H9 (cell line): ENCODE results near the gene VSTM2L. TPM values are rescaled to one million over a fixed set of nuclear protein-coding genes. Genes with fewer than 3 reads are reported as not detected.

Experiments
- DNase-seq: peaks from one replicate; pipeline ENCODE4 v3.0.0-alpha.2; 2017
- H2AFZ ChIP-seq: one replicate; pipeline ENCODE4 v1.6.1; 2013; ENCODE audit warnings: mild to moderate bottlenecking, low read length, control low read depth, moderate library complexity
- H2AK5ac ChIP-seq: 2 replicates; pipeline ENCODE4 v1.6.1; 2013; ENCODE audit warnings: low read length, control low read depth, mixed read lengths; ENCODE audit not compliant: insufficient read length
- H2BK120ac ChIP-seq: one replicate; pipeline ENCODE4 v1.6.1; 2013; ENCODE audit warnings: low read depth, mild to moderate bottlenecking, low read length, control low read depth, inconsistent platforms; ENCODE audit not compliant: poor library complexity, severe bottlenecking
- H2BK12ac ChIP-seq: 2 replicates; pipeline ENCODE4 v1.6.1; 2013; ENCODE audit warnings: low read length, control low read depth, mixed read lengths, low read depth; ENCODE audit not compliant: insufficient read length
- H2BK15ac ChIP-seq: 2 replicates; pipeline ENCODE4 v1.6.1; 2013; ENCODE audit warnings: low read depth, low read length, control low read depth
- H2BK20ac ChIP-seq: one replicate; pipeline ENCODE4 v1.6.1; 2013; ENCODE audit warnings: low read depth, mild to moderate bottlenecking, low read length, control low read depth, inconsistent platforms; ENCODE audit not compliant: poor library complexity, severe bottlenecking
- H2BK5ac ChIP-seq: 2 replicates; pipeline ENCODE4 v1.6.1; 2013; ENCODE audit warnings: low read length, control low read depth, mixed read lengths; ENCODE audit not compliant: insufficient read length
- H3K14ac ChIP-seq: 2 replicates; pipeline ENCODE4 v1.6.1; 2013; ENCODE audit warnings: low read length, control low read depth; ENCODE audit not compliant: insufficient read depth
- H3K18ac ChIP-seq: 2 replicates; pipeline ENCODE4 v1.6.1; 2013; ENCODE audit warnings: low read depth, mild to moderate bottlenecking, mixed read lengths, low read length, control low read depth; ENCODE audit not compliant: insufficient read length
- H3K23ac ChIP-seq: 2 replicates; pipeline ENCODE4 v1.6.1; 2013; ENCODE audit warnings: low read length, control low read depth, mixed read lengths, low read depth; ENCODE audit not compliant: insufficient read length
- H3K23me2 ChIP-seq: 2 replicates; pipeline ENCODE4 v1.6.1; 2013; ENCODE audit warnings: low read depth, mild to moderate bottlenecking, mixed read lengths, low read length, control low read depth; ENCODE audit not compliant: insufficient read length, poor library complexity, severe bottlenecking
- H3K27ac ChIP-seq: 2 replicates; pipeline ENCODE4 v1.5.1; 2013; ENCODE audit warnings: low read length, control low read depth, mixed read lengths, low read depth; ENCODE audit not compliant: insufficient read length
- H3K27me3 ChIP-seq: 2 replicates; pipeline ENCODE4 v1.6.1; 2013; ENCODE audit warnings: low read length, control low read depth, inconsistent platforms; ENCODE audit not compliant: insufficient read depth
- H3K4ac ChIP-seq: 2 replicates; pipeline ENCODE4 v1.6.1; 2013; ENCODE audit warnings: low read depth, mild to moderate bottlenecking, control low read depth, inconsistent platforms, low read length, moderate library complexity
- H3K4me1 ChIP-seq: 2 replicates; pipeline ENCODE4 v1.6.1; 2013; ENCODE audit warnings: low read length, control low read depth, inconsistent platforms; ENCODE audit not compliant: insufficient read depth
- H3K4me2 ChIP-seq: 2 replicates; pipeline ENCODE4 v1.6.1; 2013; ENCODE audit warnings: low read length, control low read depth, mixed read lengths; ENCODE audit not compliant: insufficient read length, insufficient read depth
- H3K56ac ChIP-seq: 2 replicates; pipeline ENCODE4 v1.6.1; 2013; ENCODE audit warnings: low read depth, mild to moderate bottlenecking, mixed read lengths, low read length, control low read depth; ENCODE audit not compliant: insufficient read length
- H3K79me1 ChIP-seq: 2 replicates; pipeline ENCODE4 v1.6.1; 2013; ENCODE audit warnings: low read depth, mild to moderate bottlenecking, moderate library complexity, low read length, control low read depth, inconsistent platforms; ENCODE audit not compliant: insufficient read depth, poor library complexity, severe bottlenecking
- H3K79me2 ChIP-seq: 2 replicates; pipeline ENCODE4 v1.6.1; 2013; ENCODE audit warnings: low read length, control low read depth, inconsistent platforms; ENCODE audit not compliant: insufficient read depth
- H3K9ac ChIP-seq: 2 replicates; pipeline ENCODE4 v1.6.1; 2013; ENCODE audit warnings: low read length, control low read depth, mixed read lengths; ENCODE audit not compliant: insufficient read length; ENCODE audit errors: extremely low read depth
- H3K9me3 ChIP-seq: one replicate; pipeline ENCODE4 v1.6.1; 2013; ENCODE audit warnings: low read depth, low read length, inconsistent platforms; ENCODE audit not compliant: control insufficient read depth
- H3T11ph ChIP-seq: one replicate; pipeline ENCODE4 v1.6.1; 2013; ENCODE audit warnings: mild to moderate bottlenecking, low read length, control low read depth, inconsistent platforms
- H4K20me1 ChIP-seq: one replicate; pipeline ENCODE4 v1.6.1; 2013; ENCODE audit not compliant: control insufficient read depth, insufficient read length, insufficient read depth
- H4K5ac ChIP-seq: 2 replicates; pipeline ENCODE4 v1.6.1; 2013; ENCODE audit warnings: low read depth, mild to moderate bottlenecking, mixed read lengths, low read length, control low read depth; ENCODE audit not compliant: insufficient read length
- H4K8ac ChIP-seq: replicated peaks from 2 replicates; pipeline ENCODE4 v1.6.1; 2013; ENCODE audit warnings: low read length, control low read depth, mixed read lengths, low read depth; ENCODE audit not compliant: insufficient read length
- H4K91ac ChIP-seq: 2 replicates; pipeline ENCODE4 v1.6.1; 2013; ENCODE audit warnings: low read depth, mild to moderate bottlenecking, moderate library complexity, mixed read lengths, low read length, control low read depth; ENCODE audit not compliant: insufficient read length
- H3K27ac Mint-ChIP-seq, 3 experiments: 2 replicates in 2 of 3; 3 replicates in 1 of 3; pipeline ENCODE4 v1.8.0; 2020 to 2021; ENCODE audit warnings: mixed read lengths in 3 of 3, mild to moderate bottlenecking in 1 of 3, moderate library complexity in 1 of 3
- H3K27me3 Mint-ChIP-seq: 2 replicates; pipeline ENCODE4 v1.8.0; 2021; ENCODE audit warnings: low read depth, mild to moderate bottlenecking, moderate library complexity, mixed read lengths
- H3K36me3 Mint-ChIP-seq, 3 experiments: 2 replicates in 2 of 3; 3 replicates in 1 of 3; pipeline ENCODE4 v1.8.0; 2020 to 2021; ENCODE audit warnings: low read depth in 3 of 3, mixed read lengths in 3 of 3; ENCODE audit not compliant: insufficient read depth in 1 of 3
- H3K4me1 Mint-ChIP-seq, 2 experiments: 2 replicates each; pipeline ENCODE4 v1.8.0; 2020; ENCODE audit warnings: mixed read lengths in 2 of 2
- H3K4me3 Mint-ChIP-seq, 2 experiments: 2 replicates in 1 of 2; 3 replicates in 1 of 2; pipeline ENCODE4 v1.8.0; 2020 to 2021; ENCODE audit warnings: mild to moderate bottlenecking in 2 of 2, mixed read lengths in 2 of 2, moderate library complexity in 1 of 2
- H3K9me3 Mint-ChIP-seq, 2 experiments: 2 replicates in 1 of 2; 3 replicates in 1 of 2; pipeline ENCODE4 v1.8.0; 2020; ENCODE audit warnings: mild to moderate bottlenecking in 2 of 2, mixed read lengths in 2 of 2, moderate library complexity in 1 of 2
- WGBS: extraction: QIAGEN DNeasy Blood & Tissue Kit; methylation state at CpG from one replicate; pipeline ENCODE4 v1.1.7; 2013; ENCODE audit warnings: missing lambda C conversion rate, low lambda C conversion rate, mixed read lengths; ENCODE audit not compliant: insufficient read length; ENCODE audit errors: extremely low coverage; 5-methylcytosine and 5-hydroxymethylcytosine counted together
- total RNA-seq: library from RNA; stranded (reverse); gene quantifications from 2 replicates; pipeline ENCODE4 v1.2.1, GENCODE V29; 2021
- TF ChIP-seq, protein P1 (sequence below): fragments of 200-600 bp; sonication (generic); conservative IDR thresholded peaks from 3 replicates; pipeline ENCODE4 v1.8.0; 2021; ENCODE audit warnings: antibody characterized with exemption, mild to moderate bottlenecking

The VSTM2L gene
- total RNA-seq, 1 experiment from 2014 or later: 2.1 TPM

- H3K9me3 ChIP-seq: no peaks in the 10 kb centered on the region
- H3K23me2 ChIP-seq: peaks cover 11% of the 10 kb centered on the region
- H2BK20ac ChIP-seq: no peak overlapping the region
- H2BK5ac ChIP-seq: no peak overlapping the region
- H4K91ac ChIP-seq: no peak overlapping the region
- peak overlapping the region; percentile 8 for H3K4me2 ChIP-seq
- H3K18ac ChIP-seq: no peak overlapping the region
- H3K4me1 ChIP-seq: peaks cover 8% of the 10 kb centered on the region; the same call in 1 of the 2 replicates
- no peaks in the 10 kb centered on the region for H3K9me3 Mint-ChIP-seq
- H3K27me3 ChIP-seq: no peaks in the 10 kb centered on the region; the same call in 1 of the 2 replicates
- H3K27me3 Mint-ChIP-seq: peaks cover 39% of the 10 kb centered on the region
- WGBS: no CpG with 5 or more reads among the region's 11 CpGs
- peak overlapping the region in 1 of 3 experiments; percentile 63; a peak in 2 of 7 replicates for H3K27ac Mint-ChIP-seq
- H3T11ph ChIP-seq: no peak overlapping the region
- H4K8ac ChIP-seq: no peak overlapping the region
- H3K56ac ChIP-seq: no peak overlapping the region
- H3K4me3 Mint-ChIP-seq: no peak overlapping the region
- H3K4me1 Mint-ChIP-seq: peaks cover 56 to 68% of the 10 kb centered on the region in 2 experiments
- H3K79me1 ChIP-seq: no peaks in the 10 kb centered on the region
- H2AFZ ChIP-seq: no peak overlapping the region
- H3K9ac ChIP-seq: no peak overlapping the region
- H4K20me1 ChIP-seq: no peaks in the 10 kb centered on the region
- no peak overlapping the region for H2BK120ac ChIP-seq
- H2BK15ac ChIP-seq: no peak overlapping the region
- DNase-seq: peak; percentile 87
- H3K23ac ChIP-seq: no peak overlapping the region
- H3K27ac ChIP-seq: no peak overlapping the region
- no peak overlapping the region for H4K5ac ChIP-seq
- H3K79me2 ChIP-seq: no peaks in the 10 kb centered on the region
- H3K36me3 Mint-ChIP-seq: no peaks in the 10 kb centered on the region
- TF ChIP-seq, protein P1, sequence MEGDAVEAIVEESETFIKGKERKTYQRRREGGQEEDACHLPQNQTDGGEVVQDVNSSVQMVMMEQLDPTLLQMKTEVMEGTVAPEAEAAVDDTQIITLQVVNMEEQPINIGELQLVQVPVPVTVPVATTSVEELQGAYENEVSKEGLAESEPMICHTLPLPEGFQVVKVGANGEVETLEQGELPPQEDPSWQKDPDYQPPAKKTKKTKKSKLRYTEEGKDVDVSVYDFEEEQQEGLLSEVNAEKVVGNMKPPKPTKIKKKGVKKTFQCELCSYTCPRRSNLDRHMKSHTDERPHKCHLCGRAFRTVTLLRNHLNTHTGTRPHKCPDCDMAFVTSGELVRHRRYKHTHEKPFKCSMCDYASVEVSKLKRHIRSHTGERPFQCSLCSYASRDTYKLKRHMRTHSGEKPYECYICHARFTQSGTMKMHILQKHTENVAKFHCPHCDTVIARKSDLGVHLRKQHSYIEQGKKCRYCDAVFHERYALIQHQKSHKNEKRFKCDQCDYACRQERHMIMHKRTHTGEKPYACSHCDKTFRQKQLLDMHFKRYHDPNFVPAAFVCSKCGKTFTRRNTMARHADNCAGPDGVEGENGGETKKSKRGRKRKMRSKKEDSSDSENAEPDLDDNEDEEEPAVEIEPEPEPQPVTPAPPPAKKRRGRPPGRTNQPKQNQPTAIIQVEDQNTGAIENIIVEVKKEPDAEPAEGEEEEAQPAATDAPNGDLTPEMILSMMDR: no peak
- H2AK5ac ChIP-seq: no peak overlapping the region
- H3K4ac ChIP-seq: no peak overlapping the region
- peak overlapping the region; percentile 33; the same call in 1 of the 2 replicates for H3K14ac ChIP-seq
- no peak overlapping the region for H2BK12ac ChIP-seq
These were observed 8.9 kb downstream of the VSTM2L start for GRCh38 chr20:37911838-37912281.
